Heart left ventricle (tissue), 13 donors: ENCODE measurements around the gene ICOSLG.

Experiments used
- POLR2A ChIP-seq, 2 donors: fragments of 450-650 bp; IDR thresholded peaks; one replicate each; pipeline ENCODE4 v1.6.1; 2017; ENCODE audit warnings: antibody characterized with exemption in 2 of 2, mild to moderate bottlenecking in 2 of 2, moderate library complexity in 2 of 2
- TF ChIP-seq, protein P1 (sequence below), 12 donors: fragments of 200-600 bp; sonication (generic) in 4 of 12; IDR thresholded peaks; one replicate each; pipeline versions ENCODE4 v1.5.0 to v1.8.0; 2018 to 2022; ENCODE audit warnings: antibody characterized with exemption in 12 of 12, mild to moderate bottlenecking in 5 of 12
- donor health status: ischemic (EF 13 %, LVEDD 7.1; RV severe dilation, severe dysfunction).
- donor health status: DM: no; HTN: yes; CAD: no.
- donor health status: DM: no; HTN: no; CAD: no.
- donor health status: ischemic (EF 25% LVEDD 6.9; RV normal size, moderate dysfunction).
- donor health status: ischemic (EF 25% LVEDD 5.7; RV mildly dilated, moderate dysfunction).
- donor health status: ischemic (EF 35%, LVEDD 5.7; RV mildly dilated, moderate dysfunction).
- donor health status: nonischemic (EF 11% LVEDD 7.7; RV severe dilation, severe dysfunction).
- donor health status: DM: yes; HTN: yes; CAD: no.
- donor health status: PGD.
- donor health status: ischemic (EF 29% LVEDD 5.4; RV normal size, mild dysfunction).
- donor health status: nonischemic (EF 23%, LVEDD 6.1; RV moderate dilation, normal function).

GRCh38 chr21:44199448-44199847, 41.3 kb downstream of the ICOSLG start:
- TF ChIP-seq, protein P1, sequence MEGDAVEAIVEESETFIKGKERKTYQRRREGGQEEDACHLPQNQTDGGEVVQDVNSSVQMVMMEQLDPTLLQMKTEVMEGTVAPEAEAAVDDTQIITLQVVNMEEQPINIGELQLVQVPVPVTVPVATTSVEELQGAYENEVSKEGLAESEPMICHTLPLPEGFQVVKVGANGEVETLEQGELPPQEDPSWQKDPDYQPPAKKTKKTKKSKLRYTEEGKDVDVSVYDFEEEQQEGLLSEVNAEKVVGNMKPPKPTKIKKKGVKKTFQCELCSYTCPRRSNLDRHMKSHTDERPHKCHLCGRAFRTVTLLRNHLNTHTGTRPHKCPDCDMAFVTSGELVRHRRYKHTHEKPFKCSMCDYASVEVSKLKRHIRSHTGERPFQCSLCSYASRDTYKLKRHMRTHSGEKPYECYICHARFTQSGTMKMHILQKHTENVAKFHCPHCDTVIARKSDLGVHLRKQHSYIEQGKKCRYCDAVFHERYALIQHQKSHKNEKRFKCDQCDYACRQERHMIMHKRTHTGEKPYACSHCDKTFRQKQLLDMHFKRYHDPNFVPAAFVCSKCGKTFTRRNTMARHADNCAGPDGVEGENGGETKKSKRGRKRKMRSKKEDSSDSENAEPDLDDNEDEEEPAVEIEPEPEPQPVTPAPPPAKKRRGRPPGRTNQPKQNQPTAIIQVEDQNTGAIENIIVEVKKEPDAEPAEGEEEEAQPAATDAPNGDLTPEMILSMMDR (IDR thresholded peaks at IDR 0.05) = no peak
- no peak for TF ChIP-seq POLR2A (IDR thresholded peaks at IDR 0.05)
